ENCODE measurements around the gene PAEP.

GRCh38 chr9:135592331-135592590 is 30.7 kb downstream of the PAEP start:
- TF ChIP-seq CTCF (IDR thresholded peaks at IDR 0.05) (no peak), POLR2AphosphoS5 (IDR thresholded peaks at IDR 0.05) (no peak), EP300 (IDR thresholded peaks at IDR 0.05) (no peak), POLR2A (IDR thresholded peaks at IDR 0.05) (no peak)
